ENCODE measurements around the gene MMEL1. TPM values are rescaled to one million over a fixed set of nuclear protein-coding genes. Genes with fewer than 3 reads are reported as not detected.

Gene MMEL1
- total RNA-seq, 2 experiments from 2014 or later, result not detected

- H3K9me3 ChIP-seq (ENCODE audit: low read length), result peaks cover 9% of the 10 kb centered on the region; the same call in 1 of the 2 replicates
- H3K9me2 ChIP-seq (ENCODE audit: insufficient read depth, low read length), result no peaks in the 10 kb centered on the region
- H4K20me1 ChIP-seq (ENCODE audit: insufficient read depth, low read length), result no peaks in the 10 kb centered on the region
- H3K4me3 ChIP-seq (ENCODE audit: low read depth, low read length, poor library complexity, severe bottlenecking), result no peak overlapping the region
- no peak overlapping the region for H2AFZ ChIP-seq (ENCODE audit: low read length)
- ChIA-PET POLR2A (no interaction called here), CTCF (ENCODE audit: unreplicated experiment) (interaction anchor here (0.5 to 0.6 kb wide), 2 partner anchors 140 to 1522 kb away, joined by 4 to 5 read pairs; no protein-coding TSS in a partner anchor)
- TF ChIP-seq, protein P1, sequence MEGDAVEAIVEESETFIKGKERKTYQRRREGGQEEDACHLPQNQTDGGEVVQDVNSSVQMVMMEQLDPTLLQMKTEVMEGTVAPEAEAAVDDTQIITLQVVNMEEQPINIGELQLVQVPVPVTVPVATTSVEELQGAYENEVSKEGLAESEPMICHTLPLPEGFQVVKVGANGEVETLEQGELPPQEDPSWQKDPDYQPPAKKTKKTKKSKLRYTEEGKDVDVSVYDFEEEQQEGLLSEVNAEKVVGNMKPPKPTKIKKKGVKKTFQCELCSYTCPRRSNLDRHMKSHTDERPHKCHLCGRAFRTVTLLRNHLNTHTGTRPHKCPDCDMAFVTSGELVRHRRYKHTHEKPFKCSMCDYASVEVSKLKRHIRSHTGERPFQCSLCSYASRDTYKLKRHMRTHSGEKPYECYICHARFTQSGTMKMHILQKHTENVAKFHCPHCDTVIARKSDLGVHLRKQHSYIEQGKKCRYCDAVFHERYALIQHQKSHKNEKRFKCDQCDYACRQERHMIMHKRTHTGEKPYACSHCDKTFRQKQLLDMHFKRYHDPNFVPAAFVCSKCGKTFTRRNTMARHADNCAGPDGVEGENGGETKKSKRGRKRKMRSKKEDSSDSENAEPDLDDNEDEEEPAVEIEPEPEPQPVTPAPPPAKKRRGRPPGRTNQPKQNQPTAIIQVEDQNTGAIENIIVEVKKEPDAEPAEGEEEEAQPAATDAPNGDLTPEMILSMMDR (conservative IDR thresholded peaks at IDR 0.05; ENCODE audit: low read length), result no peak
- no peak for TF ChIP-seq EZH2phosphoT487 (IDR thresholded peaks at IDR 0.05; ENCODE audit: borderline replicate concordance, low read depth, low read length)
- H3K4me2 ChIP-seq (ENCODE audit: low read length), result no peak overlapping the region
- no TSS peak for BruUV-seq (replicated peaks)
- intact Hi-C loops (cut with micrococcal nuclease; ENCODE audit: unreplicated experiment), result no loop called here
- H3K4me1 ChIP-seq (ENCODE audit: insufficient read depth, low read length, poor library complexity, severe bottlenecking), result no peaks in the 10 kb centered on the region
- no peaks in the 10 kb centered on the region for H3K36me3 ChIP-seq (ENCODE audit: insufficient read depth, low read length)
- no peak overlapping the region for H3K27ac ChIP-seq (ENCODE audit: low read depth, low read length, poor library complexity, severe bottlenecking)
- DNase-seq (ENCODE audit: low spot score), result no peak
- H3K79me2 ChIP-seq (ENCODE audit: insufficient read depth, low read depth, low read length), result no peaks in the 10 kb centered on the region
Measured at GRCh38 chr1:2632051-2632430, 775 bp downstream of the MMEL1 start.

- H3K9me3 ChIP-seq (ENCODE audit: low read length), result peaks cover 2% of the 10 kb centered on the region; the same call in 1 of the 2 replicates
- no peaks in the 10 kb centered on the region for H3K9me2 ChIP-seq (ENCODE audit: insufficient read depth, low read length)
- H4K20me1 ChIP-seq (ENCODE audit: insufficient read depth, low read length), result no peaks in the 10 kb centered on the region
- no peak overlapping the region for H3K27ac ChIP-seq (ENCODE audit: low read depth, low read length, poor library complexity, severe bottlenecking)
- H3K79me2 ChIP-seq (ENCODE audit: insufficient read depth, low read depth, low read length), result no peaks in the 10 kb centered on the region
- H2AFZ ChIP-seq (ENCODE audit: low read length), result no peak overlapping the region
- CTCF ChIA-PET (ENCODE audit: unreplicated experiment), result interaction anchor here (0.5 kb wide), 1 partner anchor 139 kb away, joined by 5 read pairs; no protein-coding TSS in a partner anchor
- TF ChIP-seq, protein P1 (conservative IDR thresholded peaks at IDR 0.05; ENCODE audit: low read length), result no peak
- TF ChIP-seq EZH2phosphoT487 (IDR thresholded peaks at IDR 0.05; ENCODE audit: borderline replicate concordance, low read depth, low read length), result no peak
- H3K4me1 ChIP-seq (ENCODE audit: insufficient read depth, low read length, poor library complexity, severe bottlenecking), result no peaks in the 10 kb centered on the region
- no peaks in the 10 kb centered on the region for H3K36me3 ChIP-seq (ENCODE audit: insufficient read depth, low read length)
- intact Hi-C loops (cut with micrococcal nuclease; ENCODE audit: unreplicated experiment), result no loop called here
- no peak for DNase-seq (ENCODE audit: low spot score)
- H3K4me3 ChIP-seq (ENCODE audit: low read depth, low read length, poor library complexity, severe bottlenecking), result no peak overlapping the region
- no peak overlapping the region for H3K4me2 ChIP-seq (ENCODE audit: low read length)
- no TSS peak for BruUV-seq (replicated peaks)
- POLR2A ChIA-PET, result no interaction called here
Measured at GRCh38 chr1:2631136-2632050, 1.4 kb downstream of the MMEL1 start.

Data from OCI-LY7 (cell line).